Gastroesophageal sphincter (tissue), 4 donors: ENCODE data around the gene CCDC88C. TPM values are rescaled to one million over a fixed set of nuclear protein-coding genes. Genes with fewer than 3 reads are reported as not detected.

Experiments used
- ATAC-seq: fragments of 150-250 bp; one replicate; pipeline ENCODE4 v1.9.1; 2016; ENCODE audit warnings: mild to moderate bottlenecking, moderate library complexity
- H3K27ac ChIP-seq, 4 donors: fragments of 200-600 bp; sonication (generic) in 3 of 4; 1 replicate in 3 of 4; 2 replicates in 1 of 4; pipeline ENCODE4 v1.5.1; 2016 to 2019
- H3K27me3 ChIP-seq: fragments of 200-600 bp; sonication (generic); one replicate; pipeline ENCODE4 v1.5.1; 2019
- H3K36me3 ChIP-seq, 2 donors: fragments of 200-600 bp; sonication (generic); one replicate each; pipeline ENCODE4 v1.5.1; 2019; ENCODE audit warnings: control low read depth in 1 of 2
- H3K4me1 ChIP-seq, 3 donors: fragments of 200-600 bp; sonication (generic); 1 replicate in 2 of 3; 2 replicates in 1 of 3; pipeline ENCODE4 v1.5.1; 2016 to 2019; ENCODE audit warnings: control low read depth in 2 of 3
- H3K4me3 ChIP-seq, 2 donors: fragments of 200-600 bp; sonication (generic); one replicate each; pipeline ENCODE4 v1.5.1; 2019; ENCODE audit warnings: mild to moderate bottlenecking in 1 of 2, moderate library complexity in 1 of 2
- H3K9me3 ChIP-seq, 3 donors: fragments of 200-600 bp; sonication (generic); one replicate each; pipeline ENCODE4 v1.5.1; 2017 to 2019; ENCODE audit warnings: control low read depth in 2 of 3
- EP300 ChIP-seq: sonication (generic); formaldehyde crosslinking; IDR thresholded peaks from one replicate; pipeline ENCODE4 v1.6.1; 2017; ENCODE audit warnings: antibody characterized with exemption, mild to moderate bottlenecking
- POLR2A ChIP-seq, 2 donors: fragments of 450-650 bp; IDR thresholded peaks; one replicate each; pipeline ENCODE4 v1.6.1; 2017; ENCODE audit warnings: antibody characterized with exemption in 2 of 2, mild to moderate bottlenecking in 2 of 2, moderate library complexity in 1 of 2
- POLR2AphosphoS5 ChIP-seq: sonication (generic); formaldehyde crosslinking; IDR thresholded peaks from one replicate; pipeline ENCODE4 v1.6.1; 2017; ENCODE audit warnings: antibody characterized with exemption
- WGBS, 2 donors: methylation state at CpG; one replicate each; pipeline ENCODE4 v1.1.5; 2018; ENCODE audit warnings: low coverage in 1 of 2; 5-methylcytosine and 5-hydroxymethylcytosine counted together
- total RNA-seq, 4 donors: library from RNA; depleted of rRNA; stranded (reverse); fragments of >200 nt; gene quantifications; one replicate each; pipeline ENCODE4 v1.1.0, GENCODE V29; 2016
- TF ChIP-seq, protein P1 (sequence below), 4 experiments: fragments of 200-600 bp in 2 of 4; fragments of 450-650 bp in 2 of 4; sonication (generic) in 1 of 4; IDR thresholded peaks; one replicate each; pipeline ENCODE4 v1.5.1; 2017 to 2019; ENCODE audit warnings: antibody characterized with exemption in 4 of 4, mild to moderate bottlenecking in 2 of 4, moderate library complexity in 2 of 4

CCDC88C gene
- total RNA-seq, 4 donors from 2014 or later: 2.0 to 10.1 (median 4.9) TPM

DNA sequence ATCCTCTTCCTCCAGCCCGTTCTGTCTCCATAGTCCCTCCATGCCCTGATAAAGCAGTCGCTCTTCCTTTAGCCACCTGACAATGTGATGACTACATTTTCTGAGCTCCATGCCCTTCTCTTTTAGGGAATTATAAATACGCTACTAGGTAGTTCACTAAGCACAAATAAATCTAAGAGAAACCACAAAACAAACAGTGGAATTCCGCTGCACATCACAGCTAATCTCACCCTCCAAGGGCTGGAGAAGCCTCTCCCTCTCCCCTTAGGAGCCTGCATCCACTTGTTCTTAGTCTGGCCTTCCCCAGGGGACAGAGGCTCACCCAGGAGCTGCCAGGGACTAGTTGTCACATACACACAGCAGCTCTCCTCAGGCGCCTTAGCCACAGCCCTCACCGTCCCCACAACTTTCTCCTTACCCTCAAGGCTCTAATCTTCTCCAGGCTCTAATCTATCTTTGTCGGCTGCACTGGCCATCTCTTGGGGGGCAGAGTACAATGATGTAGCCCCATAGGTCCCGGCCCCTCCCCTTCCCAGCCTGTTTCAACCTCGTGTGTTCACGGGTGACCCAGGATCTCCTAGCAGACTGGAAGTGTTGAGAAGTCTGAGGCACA is 117.2 kb downstream of the CCDC88C start:
- ATAC-seq: no peak
- no peaks in the 10 kb centered on the region for H3K27me3 ChIP-seq

DNA sequence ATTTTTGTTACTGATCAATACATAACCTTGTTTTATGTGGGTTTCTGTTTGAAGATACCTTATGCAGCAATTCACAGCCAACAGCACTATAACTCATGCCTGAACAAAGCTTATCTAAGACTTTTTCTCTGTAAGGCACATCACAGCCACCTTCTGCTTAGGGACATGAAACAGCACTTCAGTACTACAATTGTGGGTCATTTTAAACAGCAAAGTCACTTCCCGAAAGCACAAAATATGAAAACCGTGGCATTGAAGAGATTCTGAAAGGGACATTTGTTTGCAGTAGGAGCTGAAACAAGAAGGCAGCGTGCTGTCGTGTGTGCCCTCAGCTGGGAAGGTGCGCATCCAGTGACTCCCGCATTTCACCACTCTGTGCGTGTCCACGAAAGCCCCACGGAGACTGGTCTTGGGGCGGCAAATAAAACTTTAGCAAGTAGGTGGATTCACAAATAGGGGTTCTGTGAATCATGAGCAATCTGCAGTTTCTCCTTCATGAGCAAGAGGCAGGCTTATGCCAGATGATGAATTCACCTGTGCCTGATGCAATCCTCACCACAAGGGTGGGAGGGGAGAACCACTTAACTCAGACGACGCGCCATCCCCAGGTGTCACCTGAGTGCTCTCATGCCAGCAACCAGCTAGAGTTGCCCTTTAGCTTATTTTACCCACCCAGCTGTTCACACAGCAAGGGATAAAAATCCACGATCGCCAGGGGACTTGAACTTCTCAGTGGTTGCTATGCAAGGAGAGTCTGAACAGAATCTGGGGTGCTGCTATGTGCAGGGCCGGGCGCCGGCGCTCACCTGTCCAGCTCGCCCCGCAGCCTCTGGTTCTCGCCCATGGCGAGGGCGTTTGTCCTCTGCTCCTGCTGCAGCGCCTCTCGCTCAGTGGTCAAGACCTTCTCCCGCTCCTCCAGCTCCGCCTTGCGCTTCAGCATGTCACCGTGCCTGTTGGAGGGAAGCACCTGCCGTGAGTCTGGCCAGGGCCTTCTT is 118.2 kb downstream of the CCDC88C start:
- 72 to 77% methylated on average over 2 to 11 of the region's 31 CpGs for WGBS, 2 donors
- H3K27me3 ChIP-seq: no peaks in the 10 kb centered on the region
- no peak for ATAC-seq

More for the DNA sequence above, 117.2 kb downstream of the CCDC88C start:
- peaks cover 0 to 16% (median 0%) of the 10 kb centered on the region in 3 donors for H3K4me1 ChIP-seq
- H3K9me3 ChIP-seq: no peaks in the 10 kb centered on the region
- H3K27ac ChIP-seq: no peak overlapping the region
- TF ChIP-seq, protein P1, sequence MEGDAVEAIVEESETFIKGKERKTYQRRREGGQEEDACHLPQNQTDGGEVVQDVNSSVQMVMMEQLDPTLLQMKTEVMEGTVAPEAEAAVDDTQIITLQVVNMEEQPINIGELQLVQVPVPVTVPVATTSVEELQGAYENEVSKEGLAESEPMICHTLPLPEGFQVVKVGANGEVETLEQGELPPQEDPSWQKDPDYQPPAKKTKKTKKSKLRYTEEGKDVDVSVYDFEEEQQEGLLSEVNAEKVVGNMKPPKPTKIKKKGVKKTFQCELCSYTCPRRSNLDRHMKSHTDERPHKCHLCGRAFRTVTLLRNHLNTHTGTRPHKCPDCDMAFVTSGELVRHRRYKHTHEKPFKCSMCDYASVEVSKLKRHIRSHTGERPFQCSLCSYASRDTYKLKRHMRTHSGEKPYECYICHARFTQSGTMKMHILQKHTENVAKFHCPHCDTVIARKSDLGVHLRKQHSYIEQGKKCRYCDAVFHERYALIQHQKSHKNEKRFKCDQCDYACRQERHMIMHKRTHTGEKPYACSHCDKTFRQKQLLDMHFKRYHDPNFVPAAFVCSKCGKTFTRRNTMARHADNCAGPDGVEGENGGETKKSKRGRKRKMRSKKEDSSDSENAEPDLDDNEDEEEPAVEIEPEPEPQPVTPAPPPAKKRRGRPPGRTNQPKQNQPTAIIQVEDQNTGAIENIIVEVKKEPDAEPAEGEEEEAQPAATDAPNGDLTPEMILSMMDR (IDR thresholded peaks at IDR 0.05): no peak
- TF ChIP-seq POLR2A (IDR thresholded peaks at IDR 0.05): no peak
- no peak for TF ChIP-seq POLR2AphosphoS5
- TF ChIP-seq EP300: no peak
- no peak overlapping the region for H3K4me3 ChIP-seq
- 85 to 100% methylated on average over 1 to 10 of the region's 10 CpGs for WGBS, 2 donors
- H3K36me3 ChIP-seq: peaks cover 0 to 5% of the 10 kb centered on the region in 2 donors

DNA sequence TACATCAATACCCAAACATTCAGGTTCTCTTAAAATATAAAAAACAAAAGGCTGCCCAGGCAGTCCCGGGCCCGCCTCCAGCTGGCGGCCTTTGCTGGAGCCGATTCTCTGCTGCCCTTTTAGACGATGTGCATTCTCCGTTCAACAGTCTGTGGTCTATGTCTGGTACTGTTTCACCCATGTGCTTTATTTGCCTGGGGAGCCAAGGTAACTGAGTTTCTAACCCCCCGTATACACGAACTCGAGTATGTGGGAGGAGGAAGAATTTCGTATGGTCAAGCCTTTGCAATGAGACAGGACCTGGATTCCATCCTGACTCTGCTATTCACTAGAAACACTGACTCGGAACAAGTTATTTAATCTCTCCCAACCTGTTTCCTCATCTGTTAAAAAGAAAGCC is 119.0 kb downstream of the CCDC88C start:
- Histone ChIP-seq H3K27ac (peak overlapping the region in 3 of 4 donors; percentile 12 to 29 (median 19)), H3K4me1 (peaks cover 0 to 16% (median 0%) of the 10 kb centered on the region in 3 donors)
- WGBS, 2 donors: 17 to 23% methylated on average over 11 of the region's 11 CpGs

More for the DNA sequence above, 118.2 kb downstream of the CCDC88C start:
- Histone ChIP-seq H3K4me1 (peaks cover 0 to 16% (median 0%) of the 10 kb centered on the region in 3 donors), H3K27ac (peak overlapping the region in 2 of 4 donors; percentile 12 to 29), H3K9me3 (no peaks in the 10 kb centered on the region), H3K4me3 (no peak overlapping the region), H3K36me3 (peaks cover 0 to 5% of the 10 kb centered on the region in 2 donors)
- TF ChIP-seq EP300: no peak
- no peak for TF ChIP-seq POLR2A (IDR thresholded peaks at IDR 0.05)
- TF ChIP-seq POLR2AphosphoS5: no peak
- TF ChIP-seq, protein P1 (IDR thresholded peaks at IDR 0.05): no peak

DNA sequence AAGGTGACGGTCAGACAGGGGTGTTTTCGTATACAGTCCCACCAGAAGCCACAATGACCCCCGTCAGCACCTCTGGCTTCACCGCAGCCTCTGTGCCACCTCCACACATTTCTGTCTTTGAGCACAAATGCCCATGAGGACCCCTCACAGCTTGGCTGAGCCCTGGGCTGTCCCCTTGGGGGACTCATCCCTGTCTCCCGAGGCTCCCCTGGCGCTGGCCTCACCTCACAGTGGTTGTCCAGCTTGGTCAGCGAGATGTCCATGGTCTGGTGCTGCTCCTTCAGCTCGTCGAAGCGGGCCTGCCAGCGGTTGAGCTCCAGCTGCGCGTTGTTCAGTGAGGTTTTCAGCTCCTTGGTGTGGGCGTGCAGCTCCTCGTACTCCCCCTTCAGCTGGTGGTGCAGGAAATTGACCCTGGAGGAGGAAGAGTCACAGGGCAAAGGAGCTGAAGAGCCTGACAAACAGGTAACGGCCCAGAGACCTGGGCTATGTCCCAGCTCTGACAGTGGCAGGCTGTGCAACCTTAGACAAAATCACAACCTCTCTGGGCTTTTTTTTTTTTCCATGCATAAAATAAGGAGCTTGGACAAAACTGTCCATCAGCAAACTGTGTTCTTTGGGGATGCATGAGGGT is 120.4 kb downstream of the CCDC88C start:
- TF ChIP-seq, protein P1 (IDR thresholded peaks at IDR 0.05): no peak
- TF ChIP-seq POLR2A (IDR thresholded peaks at IDR 0.05): no peak
- ATAC-seq: no peak
- Histone ChIP-seq H3K4me3 (no peak overlapping the region), H3K27me3 (no peaks in the 10 kb centered on the region), H3K4me1 (peaks cover 0 to 16% (median 0%) of the 10 kb centered on the region in 3 donors), H3K36me3 (peaks cover 0 to 5% of the 10 kb centered on the region in 2 donors), H3K27ac (no peak overlapping the region), H3K9me3 (no peaks in the 10 kb centered on the region)
- 89 to 91% methylated on average over 6 of the region's 16 CpGs for WGBS, 2 donors

More for the DNA sequence above, 119.0 kb downstream of the CCDC88C start:
- no peaks in the 10 kb centered on the region for H3K27me3 ChIP-seq
- no peaks in the 10 kb centered on the region for H3K9me3 ChIP-seq
- no peak overlapping the region for H3K4me3 ChIP-seq
- peaks cover 0 to 5% of the 10 kb centered on the region in 2 donors for H3K36me3 ChIP-seq
- TF ChIP-seq, protein P1 (IDR thresholded peaks at IDR 0.05): no peak
- TF ChIP-seq EP300: no peak
- no peak for TF ChIP-seq POLR2AphosphoS5
- no peak for TF ChIP-seq POLR2A (IDR thresholded peaks at IDR 0.05)
- peak; percentile 31 for ATAC-seq
